ENCODE data around the gene TCEAL9. TPM values are rescaled to one million over a fixed set of nuclear protein-coding genes. Genes with fewer than 3 reads are reported as not detected.
A peak's percentile ranks its signal among the peaks of the same experiment; 100 is the strongest.
"Not testable (repeated sequence)": the region's sequence is repeated elsewhere in the genome, so short reads cannot be mapped to it uniquely, and the experiment has no call there.

The TCEAL9 gene
- total and polyA plus RNA-seq, 2 donors from 2014 or later = 40.8 to 141 TPM

GRCh38 chrX:103357871-103358270, 1.6 kb downstream of the TCEAL9 start:
- Histone ChIP-seq H3K9me3 (ENCODE audit: control insufficient read depth in 2 of 3, insufficient read depth in 1 of 3, low read length in 3 of 3) (no peaks in the 10 kb centered on the region), H3K4me1 (ENCODE audit: control insufficient read depth in 2 of 3, insufficient read depth in 2 of 3, low read depth in 1 of 3, low read length in 3 of 3) (peaks cover 0 to 4% (median 0%) of the 10 kb centered on the region in 3 donors), H3K36me3 (ENCODE audit: control insufficient read depth in 2 of 3, insufficient read depth in 3 of 3, low read length in 3 of 3) (no peaks in the 10 kb centered on the region), H3K9ac (ENCODE audit: low read length in 3 of 3) (no peak overlapping the region), H3K27me3 (ENCODE audit: control insufficient read depth, insufficient read depth, low read length) (no peaks in the 10 kb centered on the region), H3K27ac (ENCODE audit: low read depth in 2 of 2, low read length in 2 of 2) (no peak overlapping the region), H3K4me3 (ENCODE audit: low read length in 3 of 3) (peak overlapping the region; percentile 26 to 96 (median 95))
- FAIRE-seq (no peak), DNase-seq (no peak)
- intact Hi-C loops (cut with DNase I) = no loop called here
- TF ChIP-seq CTCF (IDR thresholded peaks at IDR 0.05; ENCODE audit: borderline replicate concordance, extremely low read depth, insufficient read depth) = no peak

GRCh38 chrX:103359605-103360004, 3.3 kb downstream of the TCEAL9 start:
- H3K4me3 ChIP-seq (ENCODE audit: low read length in 3 of 3); H3K4me1 ChIP-seq (ENCODE audit: control insufficient read depth in 2 of 3, insufficient read depth in 2 of 3, low read depth in 1 of 3, low read length in 3 of 3); FAIRE-seq; intact Hi-C loops (cut with DNase I); H3K36me3 ChIP-seq (ENCODE audit: control insufficient read depth in 2 of 3, insufficient read depth in 3 of 3, low read length in 3 of 3); DNase-seq; H3K9me3 ChIP-seq (ENCODE audit: control insufficient read depth in 2 of 3, insufficient read depth in 1 of 3, low read length in 3 of 3); H3K9ac ChIP-seq (ENCODE audit: low read length in 3 of 3); H3K27ac ChIP-seq (ENCODE audit: low read depth in 2 of 2, low read length in 2 of 2); H3K27me3 ChIP-seq (ENCODE audit: control insufficient read depth, insufficient read depth, low read length): not testable (repeated sequence)

- no peak for TF ChIP-seq CTCF (IDR thresholded peaks at IDR 0.05; ENCODE audit: borderline replicate concordance, extremely low read depth, insufficient read depth)
- Histone ChIP-seq H3K9ac (ENCODE audit: low read length in 3 of 3) (no peak overlapping the region), H3K4me1 (ENCODE audit: control insufficient read depth in 2 of 3, insufficient read depth in 2 of 3, low read depth in 1 of 3, low read length in 3 of 3) (peaks cover 0 to 4% (median 0%) of the 10 kb centered on the region in 3 donors), H3K27me3 (ENCODE audit: control insufficient read depth, insufficient read depth, low read length) (no peaks in the 10 kb centered on the region), H3K9me3 (ENCODE audit: control insufficient read depth in 2 of 3, insufficient read depth in 1 of 3, low read length in 3 of 3) (no peaks in the 10 kb centered on the region), H3K27ac (ENCODE audit: low read depth in 2 of 2, low read length in 2 of 2) (no peak overlapping the region), H3K4me3 (ENCODE audit: low read length in 3 of 3) (no peak overlapping the region), H3K36me3 (ENCODE audit: control insufficient read depth in 2 of 3, insufficient read depth in 3 of 3, low read length in 3 of 3) (no peaks in the 10 kb centered on the region)
- no peak for FAIRE-seq
- no peak for DNase-seq
- intact Hi-C loops (cut with DNase I) = no loop called here
These were observed 3.8 kb downstream of the TCEAL9 start for GRCh38 chrX:103360092-103360491.

GRCh38 chrX:103360916-103361315, 4.6 kb downstream of the TCEAL9 start:
- no peak overlapping the region for H3K9ac ChIP-seq (ENCODE audit: low read length in 3 of 3)
- DNase-seq (no peak), FAIRE-seq (no peak)
- no peaks in the 10 kb centered on the region for H3K9me3 ChIP-seq (ENCODE audit: control insufficient read depth in 2 of 3, insufficient read depth in 1 of 3, low read length in 3 of 3)
- no peak for TF ChIP-seq CTCF (IDR thresholded peaks at IDR 0.05; ENCODE audit: borderline replicate concordance, extremely low read depth, insufficient read depth)
- H3K27ac ChIP-seq (ENCODE audit: low read depth in 2 of 2, low read length in 2 of 2) = no peak overlapping the region
- intact Hi-C loops (cut with DNase I) = no loop called here
- no peaks in the 10 kb centered on the region for H3K27me3 ChIP-seq (ENCODE audit: control insufficient read depth, insufficient read depth, low read length)
- no peak overlapping the region for H3K4me3 ChIP-seq (ENCODE audit: low read length in 3 of 3)
- peaks cover 0 to 4% (median 0%) of the 10 kb centered on the region in 3 donors for H3K4me1 ChIP-seq (ENCODE audit: control insufficient read depth in 2 of 3, insufficient read depth in 2 of 3, low read depth in 1 of 3, low read length in 3 of 3)
- H3K36me3 ChIP-seq (ENCODE audit: control insufficient read depth in 2 of 3, insufficient read depth in 3 of 3, low read length in 3 of 3) = no peaks in the 10 kb centered on the region

All from kidney (tissue), 14 donors.